ENCODE results near the gene IFITM10.

IFITM10 gene

GRCh38 chr11:1736447-1736992 lies 13.9 kb downstream of the IFITM10 start:
- DNase-seq, result no peak

- DNase-seq, result peak; percentile 38
These were observed 15.1 kb downstream of the IFITM10 start for GRCh38 chr11:1735271-1735670.

- DNase-seq, result no peak
These were observed 15.7 kb downstream of the IFITM10 start for GRCh38 chr11:1734641-1735081.

GRCh38 chr11:1733716-1734640 lies 16.4 kb downstream of the IFITM10 start:
- peak; percentile 56 for DNase-seq

- peak; percentile 19 for DNase-seq
These were observed 17.2 kb downstream of the IFITM10 start for GRCh38 chr11:1733009-1733715.

- peak; percentile 54 for DNase-seq
These were observed 17.9 kb downstream of the IFITM10 start for GRCh38 chr11:1732418-1733008.

GRCh38 chr11:1731451-1732059 lies 18.8 kb downstream of the IFITM10 start:
- DNase-seq, result peak; percentile 21

- DNase-seq, result no peak
These were observed 20.3 kb downstream of the IFITM10 start for GRCh38 chr11:1730059-1730629.

GRCh38 chr11:1729692-1730011 lies 20.7 kb downstream of the IFITM10 start:
- no peak for DNase-seq

- peak; percentile 30 for DNase-seq
These were observed 21.3 kb downstream of the IFITM10 start for GRCh38 chr11:1728931-1729691.

GRCh38 chr11:1728301-1728700 lies 22.1 kb downstream of the IFITM10 start:
- DNase-seq, result peak; percentile 17

- peak; percentile 42 for DNase-seq
These were observed 22.5 kb downstream of the IFITM10 start for GRCh38 chr11:1727861-1728260.

GRCh38 chr11:1727096-1727690 lies 23.2 kb downstream of the IFITM10 start:
- DNase-seq, result peak; percentile 34

GRCh38 chr11:1719781-1720180 lies 30.6 kb downstream of the IFITM10 start:
- no peak for DNase-seq

- DNase-seq, result peak; percentile 46
These were observed 32.1 kb downstream of the IFITM10 start for GRCh38 chr11:1718326-1718725.

- DNase-seq, result peak; percentile 22
These were observed 32.6 kb downstream of the IFITM10 start for GRCh38 chr11:1717745-1718144.

GRCh38 chr11:1714908-1715885 lies 35.2 kb downstream of the IFITM10 start:
- DNase-seq, result peak; percentile 34

- DNase-seq, result peak; percentile 17
These were observed 41.7 kb downstream of the IFITM10 start for GRCh38 chr11:1708716-1709115.

- DNase-seq, result no peak
These were observed 42.6 kb downstream of the IFITM10 start for GRCh38 chr11:1707751-1708150.
